Measurements from ENCODE around the gene VCL. TPM values are rescaled to one million over a fixed set of nuclear protein-coding genes. Genes with fewer than 3 reads are reported as not detected.

VCL gene
- total RNA-seq, 1 experiment from 2014 or later = 106 TPM

DNA sequence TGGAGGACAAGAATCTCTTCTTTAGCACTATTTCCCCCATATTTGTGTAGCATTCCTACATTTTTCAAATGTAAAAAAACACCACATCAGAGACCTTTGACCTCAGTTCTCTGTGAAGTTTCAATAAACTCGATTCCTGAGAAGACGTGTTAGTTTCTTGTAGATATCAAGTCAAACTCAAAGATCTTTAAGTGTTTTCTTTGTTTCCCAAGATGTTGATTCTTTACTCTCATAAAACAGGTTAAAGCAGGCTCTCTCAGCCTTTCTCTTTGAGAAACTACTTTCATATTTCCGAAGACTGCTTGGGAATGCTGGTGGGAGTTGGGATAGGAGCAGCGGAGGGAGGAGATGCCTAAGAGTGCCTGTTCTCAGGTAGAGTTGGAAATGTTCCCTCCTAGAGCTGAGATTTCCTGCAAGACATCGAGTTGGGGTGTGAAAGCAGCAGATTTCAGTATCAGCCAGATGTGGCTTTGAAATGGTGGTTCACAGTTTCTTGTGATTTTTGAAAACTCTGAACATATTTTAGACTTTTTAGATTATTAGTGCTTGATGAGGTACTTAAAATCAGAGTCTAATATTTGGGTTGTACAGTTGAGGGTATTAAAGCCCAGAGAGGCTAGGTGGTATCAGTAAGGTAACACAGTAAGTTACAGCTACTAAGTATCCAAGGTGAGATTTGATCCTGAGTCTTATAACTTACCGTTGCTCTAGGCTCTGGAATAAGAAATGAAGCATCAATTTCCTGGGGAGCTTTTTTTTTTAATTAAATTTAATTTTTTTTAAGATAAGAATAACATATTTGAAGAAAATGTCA is 167.0 kb downstream of the VCL start (continued):
- TF ChIP-seq, protein P1, sequence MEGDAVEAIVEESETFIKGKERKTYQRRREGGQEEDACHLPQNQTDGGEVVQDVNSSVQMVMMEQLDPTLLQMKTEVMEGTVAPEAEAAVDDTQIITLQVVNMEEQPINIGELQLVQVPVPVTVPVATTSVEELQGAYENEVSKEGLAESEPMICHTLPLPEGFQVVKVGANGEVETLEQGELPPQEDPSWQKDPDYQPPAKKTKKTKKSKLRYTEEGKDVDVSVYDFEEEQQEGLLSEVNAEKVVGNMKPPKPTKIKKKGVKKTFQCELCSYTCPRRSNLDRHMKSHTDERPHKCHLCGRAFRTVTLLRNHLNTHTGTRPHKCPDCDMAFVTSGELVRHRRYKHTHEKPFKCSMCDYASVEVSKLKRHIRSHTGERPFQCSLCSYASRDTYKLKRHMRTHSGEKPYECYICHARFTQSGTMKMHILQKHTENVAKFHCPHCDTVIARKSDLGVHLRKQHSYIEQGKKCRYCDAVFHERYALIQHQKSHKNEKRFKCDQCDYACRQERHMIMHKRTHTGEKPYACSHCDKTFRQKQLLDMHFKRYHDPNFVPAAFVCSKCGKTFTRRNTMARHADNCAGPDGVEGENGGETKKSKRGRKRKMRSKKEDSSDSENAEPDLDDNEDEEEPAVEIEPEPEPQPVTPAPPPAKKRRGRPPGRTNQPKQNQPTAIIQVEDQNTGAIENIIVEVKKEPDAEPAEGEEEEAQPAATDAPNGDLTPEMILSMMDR (IDR thresholded peaks at IDR 0.05 in 2 of 3, conservative IDR thresholded peaks at IDR 0.05 in 1 of 3; ENCODE audit: borderline replicate concordance in 1 of 3, insufficient read depth in 1 of 3, low read depth in 2 of 3, low read length in 2 of 3) = no peak
- TF ChIP-seq SRF (IDR thresholded peaks at IDR 0.05; ENCODE audit: low read depth) = no peak

DNA sequence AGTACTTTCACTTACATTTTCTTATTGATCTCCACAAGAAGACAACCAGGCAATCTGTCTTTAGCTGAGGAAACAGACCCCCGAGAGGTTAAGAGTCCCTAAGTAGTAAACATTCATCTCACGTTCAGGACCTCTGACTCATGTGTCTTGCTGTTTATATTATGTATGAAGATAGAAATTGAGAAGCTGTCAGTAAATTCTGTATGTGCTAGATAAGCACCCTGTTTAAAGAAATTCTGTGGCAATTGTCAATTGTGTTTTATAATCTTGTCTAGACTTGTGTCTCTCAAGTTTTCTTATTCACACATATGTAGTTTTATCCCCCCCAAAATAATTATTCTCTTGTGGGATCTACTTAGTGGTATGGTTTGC is 167.6 kb downstream of the VCL start:
- Histone ChIP-seq H3K9me2 (ENCODE audit: insufficient read depth) (no peaks in the 10 kb centered on the region), H3K4me3 (replicated peaks in 1 of 2; ENCODE audit: low read depth in 1 of 2, low read length in 2 of 2) (no peak overlapping the region), H3K4me2 (ENCODE audit: low read length) (no peak overlapping the region), H3K4me1 (ENCODE audit: control insufficient read depth in 1 of 2, insufficient read depth in 2 of 2, low read length in 2 of 2) (peaks cover 8 to 13% of the 10 kb centered on the region in 2 experiments; a peak in 3 of 4 replicates), H2AFZ (ENCODE audit: low read depth, low read length, poor library complexity, severe bottlenecking) (no peak overlapping the region), H3K79me2 (ENCODE audit: insufficient read depth, low read length) (peaks cover 38% of the 10 kb centered on the region), H4K20me1 (ENCODE audit: insufficient read depth) (no peaks in the 10 kb centered on the region), H3K36me3 (ENCODE audit: control insufficient read depth in 1 of 2, insufficient read depth in 2 of 2, low read length in 2 of 2) (no peaks in the 10 kb centered on the region), H3K27ac (ENCODE audit: low read depth, low read length) (no peak overlapping the region), H3K27me3 (ENCODE audit: insufficient read depth, low read length) (no peaks in the 10 kb centered on the region), H3K9me3 (ENCODE audit: control insufficient read depth in 1 of 2, insufficient read depth in 1 of 2, low read depth in 1 of 2, low read length in 2 of 2) (no peaks in the 10 kb centered on the region), H3K9ac (ENCODE audit: low read length) (no peak overlapping the region)
- no TSS peak for BruUV-seq (replicated peaks)
- ChIA-PET POLR2A (interaction anchor here (0.8 to 1.1 kb wide), 2 partner anchors 10 to 11 kb away, joined by 3 read pairs; no protein-coding TSS in a partner anchor), RAD21 (ENCODE audit: low non-redundant PET in 1 of 2, low total read pairs in 2 of 2, uncharacterized antibody in 2 of 2, unreplicated experiment in 2 of 2) (no interaction called here), CTCF (no interaction called here)
- intact Hi-C loops (cut with micrococcal nuclease) = no loop called here
- no peak for ATAC-seq
- TF ChIP-seq EZH2 (IDR thresholded peaks at IDR 0.05) = no peak
- TF ChIP-seq FOSL1 (IDR thresholded peaks at IDR 0.05; ENCODE audit: low read depth) = no peak
- no peak for TF ChIP-seq YY1 (IDR thresholded peaks at IDR 0.05; ENCODE audit: extremely low read depth, insufficient replicate concordance, low read depth, low read length)
- TF ChIP-seq ZFX (IDR thresholded peaks at IDR 0.05) = no peak
- no peak for TF ChIP-seq RAD21 (IDR thresholded peaks at IDR 0.05; ENCODE audit: low read depth)
- TF ChIP-seq POLR2A (IDR thresholded peaks at IDR 0.05; ENCODE audit: borderline replicate concordance, extremely low read depth, insufficient read depth, insufficient read length) = no peak
- no peak for TF ChIP-seq CEBPB (IDR thresholded peaks at IDR 0.05; ENCODE audit: low read depth)
- TF ChIP-seq, protein P1 (IDR thresholded peaks at IDR 0.05 in 2 of 3, conservative IDR thresholded peaks at IDR 0.05 in 1 of 3; ENCODE audit: borderline replicate concordance in 1 of 3, insufficient read depth in 1 of 3, low read depth in 2 of 3, low read length in 2 of 3) = no peak
- TF ChIP-seq ZNF274 (IDR thresholded peaks at IDR 0.05; ENCODE audit: low read depth, low read length) = no peak
- TF ChIP-seq JUND (IDR thresholded peaks at IDR 0.05) = no peak
- no peak for TF ChIP-seq ELF1 (IDR thresholded peaks at IDR 0.05; ENCODE audit: borderline replicate concordance, low read depth)
- no peak for TF ChIP-seq SIN3A (IDR thresholded peaks at IDR 0.05; ENCODE audit: low read depth)
- no peak for TF ChIP-seq TCF7L2 (IDR thresholded peaks at IDR 0.05; ENCODE audit: borderline replicate concordance, extremely low read depth, insufficient read depth, insufficient read length)
- no peak for TF ChIP-seq EGR1 (IDR thresholded peaks at IDR 0.05; ENCODE audit: low read depth)
- no peak for TF ChIP-seq EZH2phosphoT487 (IDR thresholded peaks at IDR 0.05; ENCODE audit: borderline replicate concordance)
- TF ChIP-seq ATF3 (IDR thresholded peaks at IDR 0.05) = no peak
- TF ChIP-seq ZBTB33 (IDR thresholded peaks at IDR 0.05; ENCODE audit: extremely low read depth, insufficient replicate concordance, low read length) = no peak
- no peak for DNase-seq (ENCODE audit: low read depth, low spot score)

Measured in HCT116 (cell line).